MM.1S (cell line): ENCODE data around the gene RNF150.

Experiments
- DNase-seq: peaks from one replicate; pipeline ENCODE4 v3.0.0-alpha.2; 2015
- H2AFZ ChIP-seq: fragments of 300-600 bp; sonication (generic); 2 replicates; pipeline ENCODE4 v1.6.0; 2016; ENCODE audit warnings: antibody characterized with exemption, low read length
- H3F3A ChIP-seq: fragments of 300-600 bp; sonication (generic); 2 replicates; pipeline ENCODE4 v1.6.1; 2016; ENCODE audit warnings: mild to moderate bottlenecking, antibody characterized with exemption, low read length, moderate library complexity, mixed read lengths; ENCODE audit not compliant: insufficient read depth
- H3K27ac ChIP-seq: fragments of 300-600 bp; sonication (generic); 2 replicates; pipeline ENCODE4 v1.5.1; 2016; ENCODE audit warnings: mild to moderate bottlenecking, low read length
- H3K27me3 ChIP-seq: fragments of 300-600 bp; sonication (generic); replicated peaks from 2 replicates; pipeline ENCODE4 v1.6.0; 2016; ENCODE audit warnings: low read length; ENCODE audit not compliant: insufficient read depth
- H3K36me3 ChIP-seq: fragments of 300-600 bp; sonication (generic); replicated peaks from 2 replicates; pipeline ENCODE4 v1.6.1; 2016; ENCODE audit warnings: mild to moderate bottlenecking, low read length, mixed read lengths; ENCODE audit not compliant: insufficient read depth
- H3K4me1 ChIP-seq: fragments of 300-600 bp; sonication (generic); 2 replicates; pipeline ENCODE4 v1.6.1; 2016; ENCODE audit warnings: low read length, mixed read lengths
- H3K4me2 ChIP-seq: fragments of 300-600 bp; sonication (generic); 2 replicates; pipeline ENCODE4 v1.6.0; 2016; ENCODE audit warnings: low read depth, low read length
- H3K4me3 ChIP-seq: fragments of 300-600 bp; sonication (generic); 2 replicates; pipeline ENCODE4 v1.5.1; 2016; ENCODE audit warnings: low read length, mixed read lengths
- H3K79me2 ChIP-seq: fragments of 300-600 bp; sonication (generic); 2 replicates; pipeline ENCODE4 v1.6.1; 2016; ENCODE audit warnings: mixed run types, low read length, mixed read lengths
- H3K9ac ChIP-seq: fragments of 300-600 bp; sonication (generic); 2 replicates; pipeline ENCODE4 v1.6.1; 2016; ENCODE audit warnings: low read length, mixed read lengths
- H3K9me2 ChIP-seq: fragments of 300-600 bp; sonication (generic); replicated peaks from 2 replicates; pipeline ENCODE4 v1.6.1; 2016; ENCODE audit warnings: mild to moderate bottlenecking, low read length, mixed read lengths; ENCODE audit not compliant: insufficient read depth
- H3K9me3 ChIP-seq: fragments of 300-600 bp; sonication (generic); replicated peaks from 2 replicates; pipeline ENCODE4 v1.6.1; 2016; ENCODE audit warnings: mild to moderate bottlenecking, low read length, mixed read lengths; ENCODE audit not compliant: insufficient read depth
- H4K20me1 ChIP-seq: fragments of 300-600 bp; sonication (generic); 2 replicates; pipeline ENCODE4 v1.6.1; 2016; ENCODE audit warnings: mild to moderate bottlenecking, low read length, moderate library complexity, mixed read lengths; ENCODE audit not compliant: insufficient read depth
- CTCF ChIP-seq: fragments of 300-600 bp; sonication (generic); IDR thresholded peaks from 2 replicates; pipeline ENCODE4 v1.5.1; 2016; ENCODE audit warnings: antibody characterized with exemption, low read length, mixed read lengths
- EZH2 ChIP-seq: fragments of 300-600 bp; sonication (generic); optimal IDR thresholded peaks from 2 replicates; pipeline ENCODE3; 2017; ENCODE audit warnings: low read depth, mild to moderate bottlenecking, antibody characterized with exemption, low read length, mixed read lengths
- EZH2phosphoT487 ChIP-seq: fragments of 300-600 bp; sonication (generic); IDR thresholded peaks from 2 replicates; pipeline ENCODE4 v1.6.1; 2018; ENCODE audit warnings: antibody characterized with exemption, low read length

Gene RNF150

GRCh38 chr4:141177171-141177570 is 43.9 kb upstream of the RNF150 start:
- no peak overlapping the region for H3K4me2 ChIP-seq
- no peaks in the 10 kb centered on the region for H3K27me3 ChIP-seq
- no peak overlapping the region for H3K4me3 ChIP-seq
- DNase-seq: no peak
- no peak overlapping the region for H2AFZ ChIP-seq
- no peaks in the 10 kb centered on the region for H3K9me3 ChIP-seq
- H3F3A ChIP-seq: no peaks in the 10 kb centered on the region
- H3K9ac ChIP-seq: no peak overlapping the region
- H3K4me1 ChIP-seq: no peaks in the 10 kb centered on the region
- H3K27ac ChIP-seq: no peak overlapping the region
- no peaks in the 10 kb centered on the region for H3K36me3 ChIP-seq
- no peaks in the 10 kb centered on the region for H3K9me2 ChIP-seq
- TF ChIP-seq EZH2 (no peak), CTCF (no peak), EZH2phosphoT487 (no peak)
- H3K79me2 ChIP-seq: no peaks in the 10 kb centered on the region
- no peaks in the 10 kb centered on the region for H4K20me1 ChIP-seq

GRCh38 chr4:141174457-141174856 is 41.2 kb upstream of the RNF150 start:
- TF ChIP-seq EZH2phosphoT487 (no peak), CTCF (no peak), EZH2 (no peak)
- no peak overlapping the region for H3K9ac ChIP-seq
- H3K36me3 ChIP-seq: no peaks in the 10 kb centered on the region
- H3K4me1 ChIP-seq: no peaks in the 10 kb centered on the region
- H4K20me1 ChIP-seq: no peaks in the 10 kb centered on the region
- no peaks in the 10 kb centered on the region for H3K9me2 ChIP-seq
- no peak overlapping the region for H3K4me2 ChIP-seq
- H3K27ac ChIP-seq: no peak overlapping the region
- no peak overlapping the region for H2AFZ ChIP-seq
- no peaks in the 10 kb centered on the region for H3K27me3 ChIP-seq
- DNase-seq: no peak
- H3F3A ChIP-seq: no peaks in the 10 kb centered on the region
- H3K79me2 ChIP-seq: no peaks in the 10 kb centered on the region
- no peaks in the 10 kb centered on the region for H3K9me3 ChIP-seq
- no peak overlapping the region for H3K4me3 ChIP-seq

- no peak overlapping the region for H2AFZ ChIP-seq
- H3F3A ChIP-seq: no peaks in the 10 kb centered on the region
- no peak for TF ChIP-seq EZH2phosphoT487
- TF ChIP-seq EZH2: no peak
- TF ChIP-seq CTCF: no peak
- H3K79me2 ChIP-seq: no peaks in the 10 kb centered on the region
- DNase-seq: no peak
- no peak overlapping the region for H3K4me3 ChIP-seq
- H3K27me3 ChIP-seq: no peaks in the 10 kb centered on the region
- no peaks in the 10 kb centered on the region for H3K9me3 ChIP-seq
- no peaks in the 10 kb centered on the region for H3K9me2 ChIP-seq
- no peaks in the 10 kb centered on the region for H3K4me1 ChIP-seq
- H3K36me3 ChIP-seq: no peaks in the 10 kb centered on the region
- no peak overlapping the region for H3K4me2 ChIP-seq
- no peak overlapping the region for H3K27ac ChIP-seq
- H3K9ac ChIP-seq: no peak overlapping the region
- no peaks in the 10 kb centered on the region for H4K20me1 ChIP-seq
Observed at GRCh38 chr4:141170671-141171070, 37.4 kb upstream of the RNF150 start.
